Germinal center (tissue), 1 donor: ENCODE measurements around the gene WTAP.

Experiments used
- DNase-seq: peaks from one replicate; pipeline ENCODE4 v3.0.0; 2012; ENCODE audit warnings: mixed read lengths, low spot score

Gene WTAP

GRCh38 chr6:159805440-159806020, 78.2 kb downstream of the WTAP start:
- no peak for DNase-seq
